Activated B cell treated with CpG ODN at 0.5 μM for 24 hours (primary cell): ENCODE measurements around the gene NPAS3. TPM values are rescaled to one million over a fixed set of nuclear protein-coding genes. Genes with fewer than 3 reads are reported as not detected.

ENCODE experiments used
- ATAC-seq: fragments of 200-7000 bp; cut with Tn5 transposase; one replicate; pipeline ENCODE4 v1.10.0; 2021; ENCODE audit warnings: low read depth, mild to moderate bottlenecking, moderate library complexity
- CTCF ChIA-PET: fragments of 350-600 bp; sonication (Branson Sonifier 250); formaldehyde crosslinking; loops from one replicate; lab custom pipeline; 2021; ENCODE audit warnings: antibody characterized with exemption; lab: Charles Lee
- POLR2A ChIA-PET: fragments of 350-600 bp; sonication (Branson Sonifier 250); formaldehyde crosslinking; loops from one replicate; lab custom pipeline; 2021; ENCODE audit warnings: antibody characterized with exemption; lab: Charles Lee
- DNase-seq: peaks from one replicate; pipeline ENCODE4 v3.0.0; 2022
- H3K27ac Mint-ChIP-seq: one replicate; pipeline ENCODE4 v1.8.0; 2020; ENCODE audit warnings: mixed read lengths
- H3K27me3 Mint-ChIP-seq: one replicate; pipeline ENCODE4 v1.8.0; 2021; ENCODE audit warnings: mixed read lengths
- H3K36me3 Mint-ChIP-seq: one replicate; pipeline ENCODE4 v1.8.0; 2021; ENCODE audit warnings: low read depth, mixed read lengths
- H3K4me1 Mint-ChIP-seq: one replicate; pipeline ENCODE4 v1.8.0; 2021; ENCODE audit warnings: mixed read lengths
- H3K4me3 Mint-ChIP-seq: one replicate; pipeline ENCODE4 v1.8.0; 2020; ENCODE audit warnings: mild to moderate bottlenecking, mixed read lengths
- H3K9me3 Mint-ChIP-seq: one replicate; pipeline ENCODE4 v1.8.0; 2020; ENCODE audit warnings: mixed read lengths
- intact Hi-C: fragments of 100-400 bp; cut with micrococcal nuclease; formaldehyde crosslinking; loops from one replicate; pipeline ENCODE4 v1.15.1; 2024
- total RNA-seq: library from RNA; stranded (reverse); gene quantifications from 2 replicates; pipeline ENCODE4 v1.2.3, GENCODE V29; 2022
- TF ChIP-seq, protein P1 (sequence below): fragments of 200-600 bp; IDR thresholded peaks from one replicate; pipeline ENCODE4 v1.8.0; 2022; ENCODE audit warnings: antibody characterized with exemption, mild to moderate bottlenecking

NPAS3 gene
- total RNA-seq, 1 donor from 2014 or later, result not detected

DNA sequence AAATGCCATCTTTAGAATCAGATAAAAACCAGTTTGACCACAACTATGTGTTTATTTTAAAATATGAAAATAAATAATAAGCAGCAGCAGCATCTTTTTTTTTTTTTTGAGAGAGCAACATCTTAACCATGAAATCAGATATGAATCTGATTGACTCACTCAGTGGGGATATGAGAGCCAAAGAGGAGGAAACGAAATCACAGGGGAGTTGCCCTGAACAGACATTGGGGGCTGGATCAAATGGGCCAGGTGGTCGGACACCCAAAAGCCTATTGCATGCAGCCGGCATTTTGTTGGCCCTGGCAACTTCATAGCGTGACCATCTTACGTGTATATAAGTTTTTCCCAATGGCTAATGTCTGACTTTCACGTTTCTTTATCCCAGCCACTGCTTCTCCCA lies 321.1 kb downstream of the NPAS3 start:
- ChIA-PET CTCF (no interaction called here), POLR2A (no interaction called here)
- Mint-ChIP-seq H3K27me3 (no peaks in the 10 kb centered on the region), H3K36me3 (no peaks in the 10 kb centered on the region), H3K4me1 (no peaks in the 10 kb centered on the region), H3K27ac (no peak overlapping the region), H3K4me3 (no peak overlapping the region), H3K9me3 (no peaks in the 10 kb centered on the region)
- DNase-seq (no peak), ATAC-seq (no peak)
- TF ChIP-seq, protein P1, sequence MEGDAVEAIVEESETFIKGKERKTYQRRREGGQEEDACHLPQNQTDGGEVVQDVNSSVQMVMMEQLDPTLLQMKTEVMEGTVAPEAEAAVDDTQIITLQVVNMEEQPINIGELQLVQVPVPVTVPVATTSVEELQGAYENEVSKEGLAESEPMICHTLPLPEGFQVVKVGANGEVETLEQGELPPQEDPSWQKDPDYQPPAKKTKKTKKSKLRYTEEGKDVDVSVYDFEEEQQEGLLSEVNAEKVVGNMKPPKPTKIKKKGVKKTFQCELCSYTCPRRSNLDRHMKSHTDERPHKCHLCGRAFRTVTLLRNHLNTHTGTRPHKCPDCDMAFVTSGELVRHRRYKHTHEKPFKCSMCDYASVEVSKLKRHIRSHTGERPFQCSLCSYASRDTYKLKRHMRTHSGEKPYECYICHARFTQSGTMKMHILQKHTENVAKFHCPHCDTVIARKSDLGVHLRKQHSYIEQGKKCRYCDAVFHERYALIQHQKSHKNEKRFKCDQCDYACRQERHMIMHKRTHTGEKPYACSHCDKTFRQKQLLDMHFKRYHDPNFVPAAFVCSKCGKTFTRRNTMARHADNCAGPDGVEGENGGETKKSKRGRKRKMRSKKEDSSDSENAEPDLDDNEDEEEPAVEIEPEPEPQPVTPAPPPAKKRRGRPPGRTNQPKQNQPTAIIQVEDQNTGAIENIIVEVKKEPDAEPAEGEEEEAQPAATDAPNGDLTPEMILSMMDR, result no peak
- intact Hi-C loops, result no loop called here

DNA sequence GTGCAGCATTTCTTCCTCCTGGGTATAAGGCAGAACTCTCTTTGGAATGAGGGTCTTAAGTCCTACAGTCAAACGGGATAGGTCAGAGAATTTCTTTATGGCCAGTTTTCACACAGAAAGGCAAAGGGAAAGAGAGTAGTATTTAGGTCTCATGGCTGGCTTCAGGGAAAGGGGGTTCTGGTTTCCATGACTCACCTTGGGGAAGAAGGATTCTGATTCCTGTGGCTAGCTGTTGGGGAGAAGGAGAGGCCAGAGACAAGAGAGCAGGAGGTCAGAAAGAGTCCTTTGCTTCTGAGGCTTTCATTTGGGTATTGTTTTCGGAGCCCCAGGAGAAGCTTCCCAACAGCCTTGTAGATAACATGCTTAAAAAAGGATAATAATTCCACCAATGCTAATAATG lies 332.5 kb downstream of the NPAS3 start:
- Mint-ChIP-seq H3K27ac (no peak overlapping the region), H3K36me3 (no peaks in the 10 kb centered on the region), H3K9me3 (no peaks in the 10 kb centered on the region), H3K4me1 (no peaks in the 10 kb centered on the region), H3K27me3 (no peaks in the 10 kb centered on the region), H3K4me3 (no peak overlapping the region)
- ATAC-seq (no peak), DNase-seq (no peak)
- intact Hi-C loops, result loop anchor here (10.0 kb wide), 1 partner anchor 146 kb away; no protein-coding TSS in a partner anchor
- ChIA-PET POLR2A (no interaction called here), CTCF (no interaction called here)
- TF ChIP-seq, protein P1, result no peak

DNA sequence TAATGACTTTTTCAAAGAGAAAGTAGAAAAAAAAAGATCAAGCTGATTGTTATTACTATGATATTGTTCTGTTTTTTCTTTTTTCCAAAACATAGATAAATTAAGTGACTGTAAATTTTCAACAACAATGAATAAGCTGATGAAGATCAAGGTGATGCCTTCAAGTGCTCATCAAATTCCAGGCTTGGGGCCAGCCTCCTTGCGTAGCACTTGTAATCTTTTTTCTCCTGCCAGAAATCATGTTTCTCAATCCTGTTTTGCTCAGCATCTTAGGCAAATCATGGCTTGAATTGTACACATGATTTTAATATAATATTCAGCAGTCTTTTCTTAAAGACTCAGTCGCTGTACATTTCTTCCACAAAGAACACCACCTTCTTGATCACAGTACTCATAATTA lies 333.2 kb downstream of the NPAS3 start:
- H3K9me3 Mint-ChIP-seq, result no peaks in the 10 kb centered on the region
- TF ChIP-seq, protein P1, result no peak
- ATAC-seq (no peak), DNase-seq (no peak)
- ChIA-PET POLR2A (no interaction called here), CTCF (no interaction called here)
- no peaks in the 10 kb centered on the region for H3K4me1 Mint-ChIP-seq
- intact Hi-C loops, result loop anchor here (10.0 kb wide), 1 partner anchor 147 kb away; no protein-coding TSS in a partner anchor
- no peaks in the 10 kb centered on the region for H3K36me3 Mint-ChIP-seq
- no peak overlapping the region for H3K4me3 Mint-ChIP-seq
- no peak overlapping the region for H3K27ac Mint-ChIP-seq
- H3K27me3 Mint-ChIP-seq, result no peaks in the 10 kb centered on the region

DNA sequence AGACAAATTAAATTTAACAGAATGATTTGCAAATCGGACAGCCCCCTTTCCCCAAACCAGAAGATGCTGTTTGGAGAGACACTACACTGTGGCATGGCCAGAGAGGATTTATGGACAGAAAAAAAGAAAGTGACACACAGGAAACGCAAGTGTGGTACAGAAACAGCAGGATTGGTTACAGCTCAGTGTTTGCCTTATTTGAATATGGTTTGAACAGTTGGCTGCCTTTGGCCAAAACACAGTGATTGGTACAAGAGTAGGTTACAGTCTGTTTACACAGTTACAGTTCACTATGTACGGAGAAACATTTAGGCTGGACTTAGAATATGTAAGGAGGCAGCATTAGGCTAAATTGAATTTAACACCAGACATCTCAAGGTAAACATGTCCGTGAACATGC lies 335.3 kb downstream of the NPAS3 start:
- TF ChIP-seq, protein P1, result no peak
- no peak for ATAC-seq
- H3K27me3 Mint-ChIP-seq, result no peaks in the 10 kb centered on the region
- no peak overlapping the region for H3K4me3 Mint-ChIP-seq
- no peaks in the 10 kb centered on the region for H3K9me3 Mint-ChIP-seq
- POLR2A ChIA-PET, result no interaction called here
- intact Hi-C loops, result loop anchor here (10.0 kb wide), 1 partner anchor 149 kb away; no protein-coding TSS in a partner anchor
- no peak overlapping the region for H3K27ac Mint-ChIP-seq
- H3K36me3 Mint-ChIP-seq, result no peaks in the 10 kb centered on the region
- no peaks in the 10 kb centered on the region for H3K4me1 Mint-ChIP-seq
- DNase-seq, result no peak
- CTCF ChIA-PET, result no interaction called here

DNA sequence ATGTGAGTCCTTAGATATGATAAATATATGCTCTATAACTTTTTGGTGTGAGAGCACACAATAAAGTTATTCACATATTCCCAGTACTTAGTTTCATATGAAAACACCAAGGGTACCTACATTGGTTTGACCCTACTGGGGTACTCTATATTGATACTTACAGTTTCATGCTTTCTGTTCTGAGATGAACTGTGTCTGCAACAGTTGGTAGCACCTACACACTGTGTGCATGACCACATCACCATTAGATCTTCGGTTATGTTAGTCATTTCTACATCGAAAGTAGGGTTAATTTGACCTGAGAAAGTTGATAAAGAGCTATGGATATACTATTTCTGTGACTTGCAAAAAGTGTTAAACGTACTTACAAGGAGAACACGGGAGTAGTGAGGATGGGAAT lies 337.2 kb downstream of the NPAS3 start:
- H3K4me1 Mint-ChIP-seq, result no peaks in the 10 kb centered on the region
- H3K4me3 Mint-ChIP-seq, result no peak overlapping the region
- no peaks in the 10 kb centered on the region for H3K36me3 Mint-ChIP-seq
- no peak overlapping the region for H3K27ac Mint-ChIP-seq
- no peaks in the 10 kb centered on the region for H3K9me3 Mint-ChIP-seq
- ATAC-seq (no peak), DNase-seq (no peak)
- intact Hi-C loops, result loop anchor here (10.0 kb wide), 1 partner anchor 151 kb away; no protein-coding TSS in a partner anchor
- ChIA-PET CTCF (no interaction called here), POLR2A (no interaction called here)
- TF ChIP-seq, protein P1, result no peak
- H3K27me3 Mint-ChIP-seq, result no peaks in the 10 kb centered on the region
